Smooth muscle cell (in vitro differentiated cells): Measurements from ENCODE around the gene SLC9A1. TPM values are rescaled to one million over a fixed set of nuclear protein-coding genes. Genes with fewer than 3 reads are reported as not detected.

ENCODE experiments used
- DNase-seq: peaks from one replicate; lab custom pipeline; 2025; ENCODE audit not compliant: unreplicated experiment; lab: John Stamatoyannopoulos, UW
- H2AFZ ChIP-seq: fragments of 200-600 bp; sonication (generic); 2 replicates; pipeline ENCODE4 v1.6.0; 2016; ENCODE audit warnings: antibody characterized with exemption, low read depth, mild to moderate bottlenecking
- H3F3A ChIP-seq: fragments of 200-600 bp; sonication (generic); 2 replicates; pipeline ENCODE4 v1.6.0; 2017; ENCODE audit warnings: antibody characterized with exemption, low read depth
- H3K27ac ChIP-seq: fragments of 200-600 bp; sonication (generic); 2 replicates; pipeline ENCODE4 v1.5.1; 2016; ENCODE audit warnings: low read depth, mild to moderate bottlenecking
- H3K27me3 ChIP-seq: fragments of 200-600 bp; sonication (generic); 2 replicates; pipeline ENCODE4 v1.6.1; 2016; ENCODE audit warnings: low read depth, mild to moderate bottlenecking
- H3K36me3 ChIP-seq: fragments of 200-600 bp; sonication (generic); 2 replicates; pipeline ENCODE4 v1.5.1; 2016; ENCODE audit warnings: low read depth
- H3K4me1 ChIP-seq: fragments of 200-600 bp; sonication (generic); 2 replicates; pipeline ENCODE4 v1.5.1; 2016; ENCODE audit warnings: low read depth
- H3K4me2 ChIP-seq: fragments of 200-600 bp; sonication (generic); 2 replicates; pipeline ENCODE4 v1.6.0; 2016; ENCODE audit warnings: mild to moderate bottlenecking
- H3K4me3 ChIP-seq: fragments of 200-600 bp; sonication (generic); 2 replicates; pipeline ENCODE4 v1.5.1; 2016; ENCODE audit warnings: mild to moderate bottlenecking
- H3K79me2 ChIP-seq: fragments of 200-600 bp; sonication (generic); 2 replicates; pipeline ENCODE4 v1.6.0; 2016; ENCODE audit warnings: low read depth, mild to moderate bottlenecking
- H3K9ac ChIP-seq: fragments of 200-600 bp; sonication (generic); 2 replicates; pipeline ENCODE4 v1.6.0; 2016; ENCODE audit warnings: low read depth
- H3K9me3 ChIP-seq: fragments of 200-600 bp; sonication (generic); replicated peaks from 2 replicates; pipeline ENCODE4 v1.5.1; 2016; ENCODE audit warnings: low read depth
- H4K20me1 ChIP-seq: fragments of 200-600 bp; sonication (generic); 2 replicates; pipeline ENCODE4 v1.6.0; 2016; ENCODE audit warnings: low read depth
- WGBS: methylation state at CpG from one replicate; pipeline ENCODE4 v1.1.7; 2016; ENCODE audit warnings: low lambda C conversion rate; 5-methylcytosine and 5-hydroxymethylcytosine counted together
- polyA plus RNA-seq: library from polyadenylated mRNA; unstranded; fragments of >200 nt; fragmentation: Nextera tagmentation; extraction: Ambion mirVana; gene quantifications from 2 replicates; pipeline ENCODE4 v1.2.1, GENCODE V29; 2016
- total RNA-seq: library from RNA; depleted of rRNA; stranded (reverse); fragments of >200 nt; gene quantifications from 2 replicates; pipeline ENCODE4 v1.2.3, GENCODE V29; 2014
- TF ChIP-seq, protein P1 (sequence below): fragments of 200-600 bp; sonication (generic); IDR thresholded peaks from 2 replicates; pipeline ENCODE4 v1.5.1; 2017; ENCODE audit warnings: borderline replicate concordance, mild to moderate bottlenecking, antibody characterized with exemption; ENCODE audit not compliant: insufficient read depth, poor library complexity, severe bottlenecking

Gene SLC9A1
- total and polyA plus RNA-seq, 2 experiments from 2014 or later, result 16.5 to 37.4 TPM

- Histone ChIP-seq H3K79me2 (no peaks in the 10 kb centered on the region), H3K27me3 (no peaks in the 10 kb centered on the region), H3K36me3 (no peaks in the 10 kb centered on the region), H4K20me1 (no peaks in the 10 kb centered on the region), H3K27ac (no peak overlapping the region), H3K4me1 (peaks cover 15% of the 10 kb centered on the region), H3K4me2 (no peak overlapping the region), H3K4me3 (no peak overlapping the region), H2AFZ (no peak overlapping the region), H3K9me3 (no peaks in the 10 kb centered on the region), H3F3A (no peaks in the 10 kb centered on the region), H3K9ac (no peak overlapping the region)
- WGBS, result 37% methylated on average over 13 of the region's 13 CpGs
- TF ChIP-seq, protein P1, sequence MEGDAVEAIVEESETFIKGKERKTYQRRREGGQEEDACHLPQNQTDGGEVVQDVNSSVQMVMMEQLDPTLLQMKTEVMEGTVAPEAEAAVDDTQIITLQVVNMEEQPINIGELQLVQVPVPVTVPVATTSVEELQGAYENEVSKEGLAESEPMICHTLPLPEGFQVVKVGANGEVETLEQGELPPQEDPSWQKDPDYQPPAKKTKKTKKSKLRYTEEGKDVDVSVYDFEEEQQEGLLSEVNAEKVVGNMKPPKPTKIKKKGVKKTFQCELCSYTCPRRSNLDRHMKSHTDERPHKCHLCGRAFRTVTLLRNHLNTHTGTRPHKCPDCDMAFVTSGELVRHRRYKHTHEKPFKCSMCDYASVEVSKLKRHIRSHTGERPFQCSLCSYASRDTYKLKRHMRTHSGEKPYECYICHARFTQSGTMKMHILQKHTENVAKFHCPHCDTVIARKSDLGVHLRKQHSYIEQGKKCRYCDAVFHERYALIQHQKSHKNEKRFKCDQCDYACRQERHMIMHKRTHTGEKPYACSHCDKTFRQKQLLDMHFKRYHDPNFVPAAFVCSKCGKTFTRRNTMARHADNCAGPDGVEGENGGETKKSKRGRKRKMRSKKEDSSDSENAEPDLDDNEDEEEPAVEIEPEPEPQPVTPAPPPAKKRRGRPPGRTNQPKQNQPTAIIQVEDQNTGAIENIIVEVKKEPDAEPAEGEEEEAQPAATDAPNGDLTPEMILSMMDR, result no peak
- DNase-seq, result no peak
These were observed 96.9 kb downstream of the SLC9A1 start for GRCh38 chr1:27057801-27058625.

GRCh38 chr1:27057389-27057788 lies 97.5 kb downstream of the SLC9A1 start:
- 68% methylated on average over 3 of the region's 3 CpGs for WGBS
- H3K9me3 ChIP-seq, result no peaks in the 10 kb centered on the region
- H2AFZ ChIP-seq, result no peak overlapping the region
- no peaks in the 10 kb centered on the region for H4K20me1 ChIP-seq
- H3K36me3 ChIP-seq, result no peaks in the 10 kb centered on the region
- TF ChIP-seq, protein P1, result no peak
- no peak overlapping the region for H3K4me3 ChIP-seq
- H3K4me2 ChIP-seq, result no peak overlapping the region
- no peaks in the 10 kb centered on the region for H3F3A ChIP-seq
- no peak overlapping the region for H3K9ac ChIP-seq
- H3K27ac ChIP-seq, result no peak overlapping the region
- H3K4me1 ChIP-seq, result peaks cover 15% of the 10 kb centered on the region
- no peak for DNase-seq
- H3K79me2 ChIP-seq, result no peaks in the 10 kb centered on the region
- no peaks in the 10 kb centered on the region for H3K27me3 ChIP-seq

DNA sequence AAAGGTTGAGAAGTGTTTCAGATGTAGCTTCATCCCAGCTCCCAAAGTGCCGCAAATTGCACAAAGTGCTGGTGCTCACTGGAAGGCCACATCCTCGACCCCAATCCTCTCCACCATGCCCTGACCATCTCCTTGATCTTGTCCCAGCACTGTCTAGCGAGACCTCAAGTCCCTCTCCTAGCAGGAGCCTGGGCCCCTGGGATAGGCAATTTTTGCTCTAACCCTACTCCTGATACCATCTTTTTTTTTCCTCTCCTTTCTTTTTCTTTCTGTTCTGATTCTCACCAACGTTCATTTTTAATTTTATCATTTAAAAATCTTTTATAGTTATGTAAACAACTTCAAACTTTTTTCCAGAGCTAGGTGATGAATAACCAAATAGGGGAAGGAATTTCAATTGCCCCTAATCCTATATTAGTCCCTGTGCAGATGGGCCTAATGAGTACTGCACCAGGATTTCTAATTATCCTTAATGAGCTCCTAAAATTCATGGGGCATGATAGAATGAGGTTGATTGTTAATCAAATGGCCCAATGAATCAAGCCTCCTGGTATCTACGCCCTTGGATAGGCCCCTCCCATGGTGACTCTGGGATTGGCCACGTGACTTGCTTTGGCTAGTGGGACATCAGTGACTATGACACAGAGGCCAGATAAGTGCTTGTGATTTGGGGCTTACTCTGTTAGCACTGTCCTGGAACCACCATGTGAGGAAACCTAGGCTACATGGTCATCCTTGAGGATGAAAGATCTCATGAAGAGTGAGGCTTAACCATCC lies 100.8 kb downstream of the SLC9A1 start:
- no peaks in the 10 kb centered on the region for H3K36me3 ChIP-seq
- H3K4me2 ChIP-seq, result no peak overlapping the region
- 89% methylated on average over 6 of the region's 6 CpGs for WGBS
- H3K27ac ChIP-seq, result no peak overlapping the region
- TF ChIP-seq, protein P1, result no peak
- H3K9ac ChIP-seq, result no peak overlapping the region
- H4K20me1 ChIP-seq, result no peaks in the 10 kb centered on the region
- no peak for DNase-seq
- H3K79me2 ChIP-seq, result no peaks in the 10 kb centered on the region
- H3K9me3 ChIP-seq, result no peaks in the 10 kb centered on the region
- H3K27me3 ChIP-seq, result no peaks in the 10 kb centered on the region
- peaks cover 14% of the 10 kb centered on the region for H3K4me1 ChIP-seq
- no peaks in the 10 kb centered on the region for H3F3A ChIP-seq
- H3K4me3 ChIP-seq, result no peak overlapping the region
- H2AFZ ChIP-seq, result no peak overlapping the region
